DND-41 (cell line): ENCODE data around the gene VKORC1.

Source experiments
- ATAC-seq: fragments of 200-7000 bp; cut with Tn5 transposase; 3 replicates; pipeline ENCODE4 v1.9.1; 2021; ENCODE audit warnings: low read depth; ENCODE audit not compliant: insufficient read depth
- DNase-seq: peaks from one replicate; pipeline ENCODE4 v3.0.0-alpha.2; 2020
- H2AFZ ChIP-seq: 2 replicates; pipeline ENCODE4 v1.6.0; 2012; ENCODE audit warnings: low read depth, low read length
- H3K27ac ChIP-seq: 2 replicates; pipeline ENCODE4 v1.5.1; 2012; ENCODE audit warnings: low read length, inconsistent platforms
- H3K27me3 ChIP-seq: fragments of 200-600 bp; sonication (generic); 2 replicates; pipeline ENCODE4 v1.6.0; 2012; ENCODE audit warnings: low read length, mild to moderate bottlenecking, inconsistent platforms; ENCODE audit not compliant: insufficient read depth, poor library complexity
- H3K36me3 ChIP-seq: 2 replicates; pipeline ENCODE4 v1.5.1; 2012; ENCODE audit warnings: low read length, inconsistent platforms; ENCODE audit not compliant: insufficient read depth
- H3K4me1 ChIP-seq: 2 replicates; pipeline ENCODE4 v1.5.1; 2012; ENCODE audit warnings: mild to moderate bottlenecking, low read length; ENCODE audit not compliant: insufficient read depth
- H3K4me2 ChIP-seq: 2 replicates; pipeline ENCODE4 v1.6.0; 2012; ENCODE audit warnings: mild to moderate bottlenecking, moderate library complexity, low read length, inconsistent platforms; ENCODE audit not compliant: insufficient read depth
- H3K4me3 ChIP-seq, 2 experiments: fragments of 200-600 bp in 1 of 2; shearing (Covaris generic) in 1 of 2; 2 replicates each; pipeline ENCODE4 v1.5.1; 2012 to 2016; ENCODE audit warnings: inconsistent platforms in 2 of 2, low read length in 2 of 2, mild to moderate bottlenecking in 2 of 2, low read depth in 1 of 2, moderate library complexity in 1 of 2
- H3K79me2 ChIP-seq: 2 replicates; pipeline ENCODE4 v1.6.0; 2012; ENCODE audit warnings: low read length, inconsistent platforms; ENCODE audit not compliant: insufficient read depth
- H3K9ac ChIP-seq: 2 replicates; pipeline ENCODE4 v1.6.0; 2012; ENCODE audit warnings: low read depth, mild to moderate bottlenecking, inconsistent platforms, low read length, moderate library complexity
- H3K9me3 ChIP-seq: 2 replicates; pipeline ENCODE4 v1.5.1; 2012; ENCODE audit warnings: low read length, moderate library complexity, mild to moderate bottlenecking, inconsistent platforms; ENCODE audit not compliant: insufficient read depth, severe bottlenecking
- H4K20me1 ChIP-seq: 2 replicates; pipeline ENCODE4 v1.6.0; 2012; ENCODE audit warnings: low read length; ENCODE audit not compliant: insufficient read depth
- EZH2 ChIP-seq: IDR thresholded peaks from 3 replicates; pipeline ENCODE4 v1.6.1; 2012; ENCODE audit warnings: borderline replicate concordance, low read depth, mild to moderate bottlenecking, moderate library complexity, low read length, inconsistent platforms; ENCODE audit not compliant: severe bottlenecking
- TF ChIP-seq, protein P1 (sequence below): IDR thresholded peaks from 2 replicates; pipeline ENCODE4 v1.5.1; 2012; ENCODE audit warnings: borderline replicate concordance, low read length, moderate library complexity, mild to moderate bottlenecking; ENCODE audit not compliant: poor library complexity, severe bottlenecking; ENCODE audit errors: extremely low read depth

Gene VKORC1

DNA sequence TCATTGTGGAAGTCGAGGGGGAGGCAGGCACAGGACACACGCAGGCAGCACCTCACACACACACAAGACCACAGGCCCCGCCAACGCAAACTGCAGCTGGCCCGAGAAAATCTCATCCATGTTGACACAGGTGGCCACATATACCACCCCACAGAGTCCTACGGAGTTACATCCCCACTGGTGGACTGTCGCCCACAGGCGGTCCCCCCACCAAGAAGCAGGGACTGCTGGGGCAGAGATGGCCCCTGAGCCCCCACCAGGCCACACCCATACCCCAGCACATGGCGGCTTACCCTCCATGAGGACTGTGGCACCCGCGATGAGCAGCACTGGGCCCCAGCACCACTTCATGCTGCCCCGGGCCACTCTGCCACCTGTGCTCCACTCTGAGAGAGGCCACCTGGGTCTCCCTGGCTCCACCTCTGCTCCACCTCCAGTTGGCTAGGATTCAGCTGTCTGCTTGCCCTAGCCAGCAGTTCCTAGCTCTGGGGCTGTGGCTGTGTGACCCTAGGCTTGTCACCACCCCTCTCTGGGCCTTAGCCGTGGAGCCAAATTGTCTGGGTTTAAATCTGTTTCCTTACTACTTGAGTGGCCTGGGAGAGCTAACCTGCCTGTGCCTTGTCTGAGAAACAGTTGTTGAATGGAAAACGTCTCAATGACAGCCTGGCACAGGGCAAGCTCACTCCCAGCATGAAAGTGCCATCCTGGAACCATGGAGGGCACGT is 6.0 kb downstream of the VKORC1 start, which contains the start of gene PRSS53:
Gene PRSS53, minus strand, starts transcription at position 485 of the 725 bp plus-strand sequence. Its CDS starts 134 bp downstream, at position 351.
- Histone ChIP-seq H3K79me2 (peaks cover 29% of the 10 kb centered on the region), H2AFZ (no peak within 1 kb of the TSS), H4K20me1 (peaks cover 27% of the 10 kb centered on the region; the same call in 1 of the 2 replicates), H3K27me3 (no peaks in the 10 kb centered on the region), H3K4me2 (no peak within 1 kb of the TSS), H3K36me3 (peaks cover 73% of the 10 kb centered on the region), H3K9me3 (no peaks in the 10 kb centered on the region), H3K9ac (no peak within 1 kb of the TSS), H3K4me3 (no peak within 1 kb of the TSS), H3K4me1 (peaks cover 14% of the 10 kb centered on the region), H3K27ac (no peak within 1 kb of the TSS)
- no peak for ATAC-seq
- TF ChIP-seq, protein P1, sequence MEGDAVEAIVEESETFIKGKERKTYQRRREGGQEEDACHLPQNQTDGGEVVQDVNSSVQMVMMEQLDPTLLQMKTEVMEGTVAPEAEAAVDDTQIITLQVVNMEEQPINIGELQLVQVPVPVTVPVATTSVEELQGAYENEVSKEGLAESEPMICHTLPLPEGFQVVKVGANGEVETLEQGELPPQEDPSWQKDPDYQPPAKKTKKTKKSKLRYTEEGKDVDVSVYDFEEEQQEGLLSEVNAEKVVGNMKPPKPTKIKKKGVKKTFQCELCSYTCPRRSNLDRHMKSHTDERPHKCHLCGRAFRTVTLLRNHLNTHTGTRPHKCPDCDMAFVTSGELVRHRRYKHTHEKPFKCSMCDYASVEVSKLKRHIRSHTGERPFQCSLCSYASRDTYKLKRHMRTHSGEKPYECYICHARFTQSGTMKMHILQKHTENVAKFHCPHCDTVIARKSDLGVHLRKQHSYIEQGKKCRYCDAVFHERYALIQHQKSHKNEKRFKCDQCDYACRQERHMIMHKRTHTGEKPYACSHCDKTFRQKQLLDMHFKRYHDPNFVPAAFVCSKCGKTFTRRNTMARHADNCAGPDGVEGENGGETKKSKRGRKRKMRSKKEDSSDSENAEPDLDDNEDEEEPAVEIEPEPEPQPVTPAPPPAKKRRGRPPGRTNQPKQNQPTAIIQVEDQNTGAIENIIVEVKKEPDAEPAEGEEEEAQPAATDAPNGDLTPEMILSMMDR = no peak
- no peak for TF ChIP-seq EZH2
- DNase-seq = no peak

DNA sequence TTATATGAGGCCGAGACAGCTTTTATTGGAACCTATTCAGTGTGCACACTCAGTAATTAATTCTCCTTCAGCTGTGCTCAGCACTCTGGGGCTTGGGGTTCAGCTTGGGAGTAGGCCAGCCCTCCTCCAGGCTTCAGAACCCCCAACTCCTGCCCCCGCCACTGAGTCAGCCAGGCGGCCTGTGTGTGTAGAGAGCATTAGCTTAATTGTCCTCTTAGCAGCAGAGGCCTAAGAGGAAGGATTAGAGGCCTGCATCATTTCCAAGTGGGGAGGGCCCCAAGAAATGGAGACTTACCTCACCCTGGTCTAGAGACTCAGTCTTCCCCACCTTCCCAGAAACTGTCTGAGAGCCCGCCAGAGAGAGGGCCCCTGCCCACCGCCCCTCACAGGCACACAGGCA is 6.6 kb downstream of the VKORC1 start:
- H3K4me1 ChIP-seq = peaks cover 7% of the 10 kb centered on the region
- ATAC-seq (no peak), DNase-seq (no peak)
- H3K9ac ChIP-seq = no peak overlapping the region
- peaks cover 27% of the 10 kb centered on the region; the same call in 1 of the 2 replicates for H4K20me1 ChIP-seq
- H3K4me3 ChIP-seq = no peak overlapping the region
- TF ChIP-seq, protein P1 = no peak
- TF ChIP-seq EZH2 = no peak
- H3K36me3 ChIP-seq = peaks cover 78% of the 10 kb centered on the region
- H3K9me3 ChIP-seq = no peaks in the 10 kb centered on the region
- no peak overlapping the region for H3K27ac ChIP-seq
- H2AFZ ChIP-seq = no peak overlapping the region
- no peaks in the 10 kb centered on the region for H3K27me3 ChIP-seq
- no peak overlapping the region for H3K4me2 ChIP-seq
- peaks cover 24% of the 10 kb centered on the region for H3K79me2 ChIP-seq

DNA sequence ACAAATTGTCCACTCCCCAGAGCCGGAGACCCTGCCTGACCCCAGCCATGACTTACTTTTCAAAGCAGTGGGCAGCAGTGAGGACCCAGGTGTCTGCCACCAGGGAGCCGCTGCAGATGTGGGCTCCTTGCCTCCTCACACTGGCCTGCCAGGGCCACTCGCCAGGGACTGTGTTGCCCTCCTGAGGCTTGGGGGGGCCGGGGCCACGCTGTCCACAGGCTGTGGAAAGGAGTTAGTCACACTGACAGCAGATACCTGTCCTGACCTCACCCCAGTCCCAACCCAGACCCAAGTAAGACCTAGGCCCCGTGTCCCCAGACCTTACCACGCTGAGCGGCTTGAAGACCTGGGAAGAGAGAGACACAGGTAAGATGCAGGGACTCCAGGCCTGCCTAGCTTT is 7.1 kb downstream of the VKORC1 start:
- Histone ChIP-seq H3K9me3 (no peaks in the 10 kb centered on the region), H2AFZ (no peak overlapping the region), H3K4me1 (0 out of 2 replicates have a peak, but pooled peaks cover 2% of the 10 kb centered on the region), H3K4me2 (no peak overlapping the region), H3K9ac (no peak overlapping the region), H3K36me3 (peaks cover 82% of the 10 kb centered on the region), H3K4me3 (no peak overlapping the region), H3K27me3 (no peaks in the 10 kb centered on the region), H3K79me2 (peaks cover 19% of the 10 kb centered on the region), H4K20me1 (peaks cover 28% of the 10 kb centered on the region), H3K27ac (no peak overlapping the region)
- no peak for ATAC-seq
- TF ChIP-seq EZH2 = no peak
- TF ChIP-seq, protein P1 = no peak
- no peak for DNase-seq

DNA sequence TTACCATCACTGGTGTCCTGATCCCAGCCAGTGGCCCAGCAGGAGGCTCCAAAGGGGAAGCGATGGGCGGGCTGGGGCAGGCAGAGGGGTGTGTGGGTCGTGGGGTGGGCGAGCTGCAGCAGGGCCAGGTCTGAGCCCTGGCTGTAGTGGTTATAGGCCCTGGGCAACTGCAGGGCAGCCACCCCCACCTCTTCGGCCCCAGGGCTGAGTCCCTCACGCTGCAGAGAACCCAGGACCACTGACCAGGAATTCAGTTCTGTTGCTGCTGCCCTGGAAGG is 8.0 kb downstream of the VKORC1 start:
- H3K4me3 ChIP-seq = no peak overlapping the region
- no peak overlapping the region for H3K27ac ChIP-seq
- no peak overlapping the region for H2AFZ ChIP-seq
- H3K27me3 ChIP-seq = no peaks in the 10 kb centered on the region
- H3K4me2 ChIP-seq = no peak overlapping the region
- no peak for ATAC-seq
- no peak for DNase-seq
- peaks cover 37% of the 10 kb centered on the region for H4K20me1 ChIP-seq
- peaks cover 21% of the 10 kb centered on the region for H3K79me2 ChIP-seq
- no peaks in the 10 kb centered on the region for H3K9me3 ChIP-seq
- TF ChIP-seq, protein P1 = no peak
- TF ChIP-seq EZH2 = no peak
- H3K36me3 ChIP-seq = peaks cover 87% of the 10 kb centered on the region
- H3K9ac ChIP-seq = no peak overlapping the region
- peaks cover 2% of the 10 kb centered on the region for H3K4me1 ChIP-seq
